Activated T-helper 2 cell treated with anti-CD3 and anti-CD28 coated beads, Interferon-gamma antibody, Interleukin-2, Interleukin-4, amounts not matched to agents 10 μg/mL and 5 μg/mL and 100 μg/mL, durations not matched to agents 14 hours and 24 hours and 36 hours (primary cell): ENCODE results near the gene SYTL3. TPM values are rescaled to one million over a fixed set of nuclear protein-coding genes. Genes with fewer than 3 reads are reported as not detected.

Experiments
- DNase-seq: peaks from one replicate; pipeline ENCODE4 v3.0.0; 2021; ENCODE audit warnings: low spot score
- H3K27ac Mint-ChIP-seq: one replicate; pipeline ENCODE4 v1.8.0; 2021; ENCODE audit warnings: mixed read lengths
- H3K27me3 Mint-ChIP-seq: one replicate; pipeline ENCODE4 v1.8.0; 2021; ENCODE audit warnings: low read depth, mixed read lengths
- H3K36me3 Mint-ChIP-seq: one replicate; pipeline ENCODE4 v1.8.0; 2021; ENCODE audit warnings: low read depth, mixed read lengths
- H3K4me1 Mint-ChIP-seq: one replicate; pipeline ENCODE4 v1.8.0; 2021; ENCODE audit warnings: low read depth, mixed read lengths
- H3K4me3 Mint-ChIP-seq: one replicate; pipeline ENCODE4 v1.8.0; 2021; ENCODE audit warnings: low read depth, mild to moderate bottlenecking, moderate library complexity, mixed read lengths
- H3K9me3 Mint-ChIP-seq: one replicate; pipeline ENCODE4 v1.8.0; 2021; ENCODE audit warnings: mixed read lengths
- intact Hi-C: fragments of 100-400 bp; cut with micrococcal nuclease; formaldehyde crosslinking; loops from one replicate; pipeline ENCODE4 v1.15.1; 2023
- total RNA-seq: library from RNA; stranded (reverse); gene quantifications from 2 replicates; pipeline ENCODE4 v1.2.3, GENCODE V29; 2022

SYTL3 gene
- total RNA-seq, 1 donor from 2014 or later = 232 TPM

- Mint-ChIP-seq H3K4me3 (no peak overlapping the region), H3K27me3 (no peaks in the 10 kb centered on the region), H3K4me1 (peaks cover 21% of the 10 kb centered on the region), H3K27ac (peak overlapping the region; percentile 63), H3K9me3 (no peaks in the 10 kb centered on the region), H3K36me3 (peaks cover 91% of the 10 kb centered on the region)
- intact Hi-C loops = loop anchor here (5.0 kb wide), 1 partner anchor 201 kb away; no protein-coding TSS in a partner anchor
- DNase-seq = no peak
These were observed 121.7 kb downstream of the SYTL3 start for GRCh38 chr6:158771399-158772152.

GRCh38 chr6:158772172-158772571 lies 122.3 kb downstream of the SYTL3 start:
- peaks cover 91% of the 10 kb centered on the region for H3K36me3 Mint-ChIP-seq
- DNase-seq = no peak
- peak overlapping the region; percentile 50 for H3K27ac Mint-ChIP-seq
- H3K27me3 Mint-ChIP-seq = no peaks in the 10 kb centered on the region
- H3K9me3 Mint-ChIP-seq = no peaks in the 10 kb centered on the region
- intact Hi-C loops = loop anchor here (5.0 kb wide), 1 partner anchor 200 kb away; no protein-coding TSS in a partner anchor
- H3K4me1 Mint-ChIP-seq = peaks cover 23% of the 10 kb centered on the region
- no peak overlapping the region for H3K4me3 Mint-ChIP-seq

GRCh38 chr6:158772851-158773371 lies 123.1 kb downstream of the SYTL3 start:
- intact Hi-C loops = loop anchor here (5.0 kb wide), 1 partner anchor 199 kb away; no protein-coding TSS in a partner anchor
- Mint-ChIP-seq H3K4me1 (peaks cover 22% of the 10 kb centered on the region), H3K27me3 (no peaks in the 10 kb centered on the region), H3K9me3 (no peaks in the 10 kb centered on the region), H3K4me3 (no peak overlapping the region), H3K36me3 (peaks cover 91% of the 10 kb centered on the region), H3K27ac (peak overlapping the region; percentile 23)
- no peak for DNase-seq

- Mint-ChIP-seq H3K36me3 (peaks cover 90% of the 10 kb centered on the region), H3K27ac (no peak overlapping the region), H3K27me3 (no peaks in the 10 kb centered on the region), H3K4me3 (no peak overlapping the region), H3K9me3 (no peaks in the 10 kb centered on the region), H3K4me1 (peaks cover 22% of the 10 kb centered on the region)
- intact Hi-C loops = loop anchor here (5.0 kb wide), 1 partner anchor 198 kb away; no protein-coding TSS in a partner anchor
- no peak for DNase-seq
These were observed 124.0 kb downstream of the SYTL3 start for GRCh38 chr6:158773581-158774449.

- no peaks in the 10 kb centered on the region for H3K9me3 Mint-ChIP-seq
- H3K36me3 Mint-ChIP-seq = peaks cover 87% of the 10 kb centered on the region
- intact Hi-C loops = loop anchor here (5.0 kb wide), 1 partner anchor 197 kb away; no protein-coding TSS in a partner anchor
- H3K4me1 Mint-ChIP-seq = peaks cover 24% of the 10 kb centered on the region
- no peak overlapping the region for H3K27ac Mint-ChIP-seq
- no peak for DNase-seq
- no peak overlapping the region for H3K4me3 Mint-ChIP-seq
- no peaks in the 10 kb centered on the region for H3K27me3 Mint-ChIP-seq
These were observed 125.0 kb downstream of the SYTL3 start for GRCh38 chr6:158774717-158775449.

- Mint-ChIP-seq H3K4me3 (no peak overlapping the region), H3K9me3 (no peaks in the 10 kb centered on the region), H3K27me3 (no peaks in the 10 kb centered on the region), H3K4me1 (peaks cover 22% of the 10 kb centered on the region), H3K27ac (no peak overlapping the region), H3K36me3 (peaks cover 85% of the 10 kb centered on the region)
- no peak for DNase-seq
- intact Hi-C loops = no loop called here
These were observed 126.0 kb downstream of the SYTL3 start for GRCh38 chr6:158775832-158776231.

GRCh38 chr6:158776737-158777136 lies 126.9 kb downstream of the SYTL3 start:
- intact Hi-C loops = no loop called here
- peaks cover 16% of the 10 kb centered on the region for H3K4me1 Mint-ChIP-seq
- no peaks in the 10 kb centered on the region for H3K9me3 Mint-ChIP-seq
- H3K4me3 Mint-ChIP-seq = no peak overlapping the region
- DNase-seq = no peak
- peak overlapping the region; percentile 35 for H3K27ac Mint-ChIP-seq
- peaks cover 85% of the 10 kb centered on the region for H3K36me3 Mint-ChIP-seq
- no peaks in the 10 kb centered on the region for H3K27me3 Mint-ChIP-seq

GRCh38 chr6:158777510-158777909 lies 127.7 kb downstream of the SYTL3 start:
- no peaks in the 10 kb centered on the region for H3K27me3 Mint-ChIP-seq
- H3K9me3 Mint-ChIP-seq = no peaks in the 10 kb centered on the region
- no peak overlapping the region for H3K27ac Mint-ChIP-seq
- no peak for DNase-seq
- H3K36me3 Mint-ChIP-seq = peaks cover 86% of the 10 kb centered on the region
- intact Hi-C loops = no loop called here
- peaks cover 11% of the 10 kb centered on the region for H3K4me1 Mint-ChIP-seq
- H3K4me3 Mint-ChIP-seq = no peak overlapping the region

GRCh38 chr6:158778005-158778527 lies 128.2 kb downstream of the SYTL3 start:
- no peaks in the 10 kb centered on the region for H3K9me3 Mint-ChIP-seq
- no peak overlapping the region for H3K4me3 Mint-ChIP-seq
- no peak for DNase-seq
- peaks cover 10% of the 10 kb centered on the region for H3K4me1 Mint-ChIP-seq
- H3K27me3 Mint-ChIP-seq = no peaks in the 10 kb centered on the region
- H3K36me3 Mint-ChIP-seq = peaks cover 85% of the 10 kb centered on the region
- H3K27ac Mint-ChIP-seq = no peak overlapping the region
- intact Hi-C loops = no loop called here

- H3K36me3 Mint-ChIP-seq = peaks cover 89% of the 10 kb centered on the region
- H3K9me3 Mint-ChIP-seq = no peaks in the 10 kb centered on the region
- no peak overlapping the region for H3K4me3 Mint-ChIP-seq
- no peaks in the 10 kb centered on the region for H3K27me3 Mint-ChIP-seq
- H3K27ac Mint-ChIP-seq = no peak overlapping the region
- peaks cover 6% of the 10 kb centered on the region for H3K4me1 Mint-ChIP-seq
- DNase-seq = no peak
- intact Hi-C loops = no loop called here
These were observed 130.5 kb downstream of the SYTL3 start for GRCh38 chr6:158780246-158780884.

GRCh38 chr6:158780988-158781691 lies 131.3 kb downstream of the SYTL3 start:
- Mint-ChIP-seq H3K4me1 (peaks cover 6% of the 10 kb centered on the region), H3K36me3 (peaks cover 88% of the 10 kb centered on the region), H3K27ac (no peak overlapping the region), H3K9me3 (no peaks in the 10 kb centered on the region), H3K27me3 (no peaks in the 10 kb centered on the region), H3K4me3 (no peak overlapping the region)
- DNase-seq = no peak
- intact Hi-C loops = no loop called here
